Parathyroid adenoma (tissue), 2 donors: Measurements from ENCODE around the gene OR10C1.
"Not testable (repeated sequence)": the region's sequence is repeated elsewhere in the genome, so short reads cannot be mapped to it uniquely, and the experiment has no call there.

Source experiments
- H2AFZ ChIP-seq: fragments of 300-600 bp; sonication (generic); one replicate; pipeline ENCODE4 v1.7.0; 2017; ENCODE audit warnings: antibody characterized with exemption, mild to moderate bottlenecking
- H3K27ac ChIP-seq: fragments of 300-600 bp; sonication (generic); one replicate; pipeline ENCODE4 v1.7.0; 2017
- H3K27me3 ChIP-seq: fragments of 300-600 bp; sonication (generic); one replicate; pipeline ENCODE4 v1.7.0; 2017; ENCODE audit warnings: low read length; ENCODE audit not compliant: control insufficient read depth, insufficient read depth
- H3K36me3 ChIP-seq: fragments of 300-600 bp; sonication (generic); one replicate; pipeline ENCODE4 v1.7.0; 2017; ENCODE audit warnings: low read length; ENCODE audit not compliant: control insufficient read depth, insufficient read depth
- H3K4me1 ChIP-seq: fragments of 300-600 bp; sonication (generic); one replicate; pipeline ENCODE4 v1.7.0; 2017; ENCODE audit warnings: control low read depth
- H3K4me2 ChIP-seq: fragments of 300-600 bp; sonication (generic); one replicate; pipeline ENCODE4 v1.7.0; 2017; ENCODE audit warnings: low read length
- H3K4me3 ChIP-seq: fragments of 300-600 bp; sonication (generic); one replicate; pipeline ENCODE4 v1.7.0; 2017; ENCODE audit warnings: low read depth, low read length
- H3K79me2 ChIP-seq: fragments of 300-600 bp; sonication (generic); one replicate; pipeline ENCODE4 v1.7.0; 2017; ENCODE audit warnings: control low read depth
- H3K9ac ChIP-seq: fragments of 300-600 bp; sonication (generic); one replicate; pipeline ENCODE4 v1.7.0; 2017; ENCODE audit warnings: mild to moderate bottlenecking
- H3K9me3 ChIP-seq: fragments of 300-600 bp; sonication (generic); one replicate; pipeline ENCODE4 v1.7.0; 2017; ENCODE audit warnings: low read length; ENCODE audit not compliant: control insufficient read depth
- CTCF ChIP-seq: fragments of 300-600 bp; sonication (generic); IDR thresholded peaks from one replicate; pipeline ENCODE4 v1.7.0; 2017; ENCODE audit warnings: antibody characterized with exemption, mild to moderate bottlenecking
- donor health status: primary hyperparathyroidism.

OR10C1 gene

GRCh38 chr6:29419516-29419915, 19.6 kb upstream of the OR10C1 start:
- TF ChIP-seq CTCF: no peak
- Histone ChIP-seq H3K4me1 (no peaks in the 10 kb centered on the region), H3K36me3 (no peaks in the 10 kb centered on the region)

GRCh38 chr6:29424168-29424567, 14.9 kb upstream of the OR10C1 start:
- no peaks in the 10 kb centered on the region for H3K27me3 ChIP-seq
- no peak overlapping the region for H2AFZ ChIP-seq
- H3K79me2 ChIP-seq: no peaks in the 10 kb centered on the region
- no peak overlapping the region for H3K4me3 ChIP-seq
- no peaks in the 10 kb centered on the region for H3K36me3 ChIP-seq
- H3K27ac ChIP-seq: no peak overlapping the region
- no peaks in the 10 kb centered on the region for H3K4me1 ChIP-seq
- no peak overlapping the region for H3K4me2 ChIP-seq
- TF ChIP-seq CTCF: no peak
- H3K9ac ChIP-seq: no peak overlapping the region
- no peaks in the 10 kb centered on the region for H3K9me3 ChIP-seq

More at GRCh38 chr6:29419516-29419915, 19.6 kb upstream of the OR10C1 start:
- Histone ChIP-seq H3K9ac (no peak overlapping the region), H3K9me3 (no peaks in the 10 kb centered on the region), H3K27ac (no peak overlapping the region), H2AFZ (no peak overlapping the region), H3K79me2 (no peaks in the 10 kb centered on the region), H3K4me2 (no peak overlapping the region), H3K4me3 (no peak overlapping the region), H3K27me3 (no peaks in the 10 kb centered on the region)

DNA sequence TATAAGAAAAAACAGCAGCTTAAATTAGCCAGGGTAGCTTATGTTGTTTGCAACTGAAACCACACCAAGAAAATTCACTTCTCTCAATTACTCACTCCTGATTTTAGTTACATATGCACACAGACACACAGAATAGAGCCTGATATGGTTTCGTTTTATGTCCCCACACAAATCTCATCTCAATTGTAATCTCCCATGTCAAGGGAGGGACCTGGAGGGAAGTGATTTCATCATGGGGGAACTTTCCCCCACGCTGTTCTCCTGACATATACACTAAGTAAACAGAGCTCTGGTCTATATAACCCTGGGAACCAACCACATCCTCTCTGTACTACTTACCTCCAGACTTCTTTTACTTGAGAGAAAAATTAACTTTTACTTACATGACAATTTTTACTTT, 14.5 kb upstream of the OR10C1 start:
- no peak overlapping the region for H3K4me3 ChIP-seq
- TF ChIP-seq CTCF: no peak
- H3K9me3 ChIP-seq: no peaks in the 10 kb centered on the region
- H3K4me2 ChIP-seq: no peak overlapping the region
- no peak overlapping the region for H3K27ac ChIP-seq
- no peaks in the 10 kb centered on the region for H3K79me2 ChIP-seq
- no peaks in the 10 kb centered on the region for H3K27me3 ChIP-seq
- no peak overlapping the region for H2AFZ ChIP-seq
- no peaks in the 10 kb centered on the region for H3K36me3 ChIP-seq
- no peak overlapping the region for H3K9ac ChIP-seq
- H3K4me1 ChIP-seq: no peaks in the 10 kb centered on the region

- TF ChIP-seq CTCF: no peak
- H3K4me1 ChIP-seq: no peaks in the 10 kb centered on the region
- H3K9me3 ChIP-seq: no peaks in the 10 kb centered on the region
- H3K4me3 ChIP-seq: no peak overlapping the region
- H3K4me2 ChIP-seq: no peak overlapping the region
- H3K27me3 ChIP-seq: no peaks in the 10 kb centered on the region
- no peaks in the 10 kb centered on the region for H3K79me2 ChIP-seq
- H2AFZ ChIP-seq: no peak overlapping the region
- H3K9ac ChIP-seq: no peak overlapping the region
- H3K27ac ChIP-seq: no peak overlapping the region
- no peaks in the 10 kb centered on the region for H3K36me3 ChIP-seq
Observed at GRCh38 chr6:29425075-29425474, 14.0 kb upstream of the OR10C1 start.

- no peak overlapping the region for H3K4me2 ChIP-seq
- H3K27me3 ChIP-seq: no peaks in the 10 kb centered on the region
- no peak overlapping the region for H3K27ac ChIP-seq
- H2AFZ ChIP-seq: no peak overlapping the region
- no peak for TF ChIP-seq CTCF
- no peaks in the 10 kb centered on the region for H3K4me1 ChIP-seq
- H3K79me2 ChIP-seq: no peaks in the 10 kb centered on the region
- no peaks in the 10 kb centered on the region for H3K36me3 ChIP-seq
- no peaks in the 10 kb centered on the region for H3K9me3 ChIP-seq
- no peak overlapping the region for H3K4me3 ChIP-seq
- no peak overlapping the region for H3K9ac ChIP-seq
Observed at GRCh38 chr6:29426654-29427053, 12.5 kb upstream of the OR10C1 start.

GRCh38 chr6:29436730-29437129, 2.4 kb upstream of the OR10C1 start:
- not testable (repeated sequence) for H3K27ac ChIP-seq, H3K9ac ChIP-seq, H3K36me3 ChIP-seq, H3K4me2 ChIP-seq, H3K4me1 ChIP-seq, H3K79me2 ChIP-seq, H2AFZ ChIP-seq, H3K27me3 ChIP-seq, H3K9me3 ChIP-seq, H3K4me3 ChIP-seq
